Erythroblast (primary cell): Measurements from ENCODE around the gene IGF2.

ENCODE experiments used
- GATA1 ChIP-seq: IDR thresholded peaks from 2 replicates; pipeline ENCODE4 v1.6.1; 2011; ENCODE audit warnings: low read depth, mild to moderate bottlenecking, control low read depth, low read length, moderate library complexity
- POLR2A ChIP-seq: IDR thresholded peaks from 2 replicates; pipeline ENCODE4 v1.6.1; 2011; ENCODE audit warnings: mild to moderate bottlenecking, low read length

DNA sequence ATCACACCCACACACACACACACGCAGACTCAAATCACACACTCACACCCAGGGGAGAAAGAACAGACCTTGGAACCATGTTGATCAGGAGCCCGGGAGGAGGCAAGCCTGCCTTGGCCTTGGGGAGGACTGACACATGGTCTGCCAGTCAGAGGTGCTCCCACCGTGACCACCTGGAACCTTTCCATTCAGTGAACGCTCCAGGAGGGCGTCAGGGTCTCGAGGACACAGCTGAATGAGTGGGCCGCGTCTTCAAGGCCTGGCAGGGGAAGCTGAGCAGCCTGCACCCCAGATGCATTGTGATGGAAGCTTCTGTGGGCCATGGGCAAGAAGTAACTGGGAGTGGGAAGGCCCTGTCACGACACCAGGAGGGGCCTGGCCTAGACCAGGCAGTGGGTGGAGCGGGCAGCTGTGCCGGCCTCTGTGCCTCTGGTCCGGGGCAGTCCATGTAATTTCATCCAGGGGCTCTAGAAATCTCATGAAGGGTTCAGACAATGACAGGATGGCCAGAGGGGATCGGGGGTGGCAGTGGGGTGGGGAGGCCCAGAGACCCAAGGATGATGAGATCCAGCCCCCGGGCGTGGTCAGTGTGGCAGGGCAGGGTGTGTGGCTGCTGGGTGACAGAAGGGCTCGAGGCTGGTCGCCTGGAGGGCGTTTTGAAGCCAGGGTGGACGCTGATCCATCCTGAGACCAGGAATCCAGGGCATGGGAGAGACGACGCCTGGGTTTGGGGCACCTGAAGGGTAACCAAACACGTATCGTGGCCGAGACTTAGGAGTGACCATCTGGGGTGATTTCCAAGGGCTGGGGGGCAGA, 53.7 kb downstream of the IGF2 start:
- TF ChIP-seq POLR2A = no peak
- no peak for TF ChIP-seq GATA1
